ENCODE measurements around the gene SOX6. TPM values are rescaled to one million over a fixed set of nuclear protein-coding genes. Genes with fewer than 3 reads are reported as not detected.

The SOX6 gene
- total RNA-seq, 2 experiments from 2014 or later: 0.13 TPM; not detected in 1

- H3K9me3 ChIP-seq (ENCODE audit: low read length): no peaks in the 10 kb centered on the region
- H3K36me3 ChIP-seq (ENCODE audit: insufficient read depth, low read length): no peaks in the 10 kb centered on the region
- DNase-seq (ENCODE audit: low spot score): no peak
- no peak overlapping the region for H3K27ac ChIP-seq (ENCODE audit: low read depth, low read length, poor library complexity, severe bottlenecking)
- CTCF ChIA-PET (ENCODE audit: unreplicated experiment): no interaction called here
- TF ChIP-seq CTCF (conservative IDR thresholded peaks at IDR 0.05; ENCODE audit: low read length): no peak
- no peak for TF ChIP-seq EZH2phosphoT487 (IDR thresholded peaks at IDR 0.05; ENCODE audit: borderline replicate concordance, low read depth, low read length)
- H4K20me1 ChIP-seq (ENCODE audit: insufficient read depth, low read length): no peaks in the 10 kb centered on the region
- no peaks in the 10 kb centered on the region for H3K4me1 ChIP-seq (ENCODE audit: insufficient read depth, low read length, poor library complexity, severe bottlenecking)
- no peaks in the 10 kb centered on the region for H3K9me2 ChIP-seq (ENCODE audit: insufficient read depth, low read length)
- no peak overlapping the region for H2AFZ ChIP-seq (ENCODE audit: low read length)
- POLR2A ChIA-PET: interaction anchor here (0.9 kb wide), 1 partner anchor 13 kb away, joined by 3 read pairs; no protein-coding TSS in a partner anchor
- intact Hi-C loops (cut with micrococcal nuclease; ENCODE audit: unreplicated experiment): no loop called here
- no peak overlapping the region for H3K4me3 ChIP-seq (ENCODE audit: low read depth, low read length, poor library complexity, severe bottlenecking)
- no TSS peak for BruUV-seq (replicated peaks)
- no peaks in the 10 kb centered on the region for H3K79me2 ChIP-seq (ENCODE audit: insufficient read depth, low read depth, low read length)
- no peak overlapping the region for H3K4me2 ChIP-seq (ENCODE audit: low read length)
These were observed 132.8 kb downstream of the SOX6 start for GRCh38 chr11:16223558-16223957.

GRCh38 chr11:16217631-16218030 is 138.7 kb downstream of the SOX6 start:
- Histone ChIP-seq H3K9me3 (ENCODE audit: low read length) (no peaks in the 10 kb centered on the region), H3K36me3 (ENCODE audit: insufficient read depth, low read length) (no peaks in the 10 kb centered on the region), H3K79me2 (ENCODE audit: insufficient read depth, low read depth, low read length) (no peaks in the 10 kb centered on the region), H4K20me1 (ENCODE audit: insufficient read depth, low read length) (no peaks in the 10 kb centered on the region), H3K4me2 (ENCODE audit: low read length) (no peak overlapping the region), H3K4me1 (ENCODE audit: insufficient read depth, low read length, poor library complexity, severe bottlenecking) (no peaks in the 10 kb centered on the region), H3K9me2 (ENCODE audit: insufficient read depth, low read length) (no peaks in the 10 kb centered on the region), H3K4me3 (ENCODE audit: low read depth, low read length, poor library complexity, severe bottlenecking) (no peak overlapping the region), H3K27ac (ENCODE audit: low read depth, low read length, poor library complexity, severe bottlenecking) (no peak overlapping the region), H2AFZ (ENCODE audit: low read length) (no peak overlapping the region)
- POLR2A ChIA-PET: no interaction called here
- intact Hi-C loops (cut with micrococcal nuclease; ENCODE audit: unreplicated experiment): no loop called here
- BruUV-seq (replicated peaks): no TSS peak
- no peak for TF ChIP-seq EZH2phosphoT487 (IDR thresholded peaks at IDR 0.05; ENCODE audit: borderline replicate concordance, low read depth, low read length)
- TF ChIP-seq CTCF (conservative IDR thresholded peaks at IDR 0.05; ENCODE audit: low read length): no peak
- CTCF ChIA-PET (ENCODE audit: unreplicated experiment): no interaction called here
- no peak for DNase-seq (ENCODE audit: low spot score)

- Histone ChIP-seq H3K4me3 (ENCODE audit: low read depth, low read length, poor library complexity, severe bottlenecking) (no peak overlapping the region), H3K36me3 (ENCODE audit: insufficient read depth, low read length) (no peaks in the 10 kb centered on the region), H3K9me2 (ENCODE audit: insufficient read depth, low read length) (no peaks in the 10 kb centered on the region), H3K4me2 (ENCODE audit: low read length) (no peak overlapping the region), H3K4me1 (ENCODE audit: insufficient read depth, low read length, poor library complexity, severe bottlenecking) (no peaks in the 10 kb centered on the region), H3K27ac (ENCODE audit: low read depth, low read length, poor library complexity, severe bottlenecking) (no peak overlapping the region), H2AFZ (ENCODE audit: low read length) (no peak overlapping the region), H4K20me1 (ENCODE audit: insufficient read depth, low read length) (no peaks in the 10 kb centered on the region), H3K79me2 (ENCODE audit: insufficient read depth, low read depth, low read length) (no peaks in the 10 kb centered on the region), H3K9me3 (ENCODE audit: low read length) (no peaks in the 10 kb centered on the region)
- no peak for TF ChIP-seq CTCF (conservative IDR thresholded peaks at IDR 0.05; ENCODE audit: low read length)
- no peak for TF ChIP-seq EZH2phosphoT487 (IDR thresholded peaks at IDR 0.05; ENCODE audit: borderline replicate concordance, low read depth, low read length)
- CTCF ChIA-PET (ENCODE audit: unreplicated experiment): no interaction called here
- no TSS peak for BruUV-seq (replicated peaks)
- no peak for DNase-seq (ENCODE audit: low spot score)
- POLR2A ChIA-PET: no interaction called here
- intact Hi-C loops (cut with micrococcal nuclease; ENCODE audit: unreplicated experiment): no loop called here
These were observed 139.5 kb downstream of the SOX6 start for GRCh38 chr11:16216831-16217230.

Data from OCI-LY7 (cell line).